NB4 (cell line): ENCODE results near the gene FOXP1.

Source experiments
- MYC ChIP-seq: IDR thresholded peaks from 2 replicates; pipeline ENCODE4 v1.6.1; 2011; ENCODE audit warnings: low read depth, low read length
- POLR2A ChIP-seq: IDR thresholded peaks from 2 replicates; pipeline ENCODE4 v1.6.1; 2011; ENCODE audit warnings: mild to moderate bottlenecking; ENCODE audit not compliant: insufficient read length; ENCODE audit errors: extremely low read depth
- TF ChIP-seq, protein P1 (sequence below): IDR thresholded peaks from one replicate; pipeline ENCODE4 v1.5.1; 2012; ENCODE audit warnings: low read depth, low read length

DNA sequence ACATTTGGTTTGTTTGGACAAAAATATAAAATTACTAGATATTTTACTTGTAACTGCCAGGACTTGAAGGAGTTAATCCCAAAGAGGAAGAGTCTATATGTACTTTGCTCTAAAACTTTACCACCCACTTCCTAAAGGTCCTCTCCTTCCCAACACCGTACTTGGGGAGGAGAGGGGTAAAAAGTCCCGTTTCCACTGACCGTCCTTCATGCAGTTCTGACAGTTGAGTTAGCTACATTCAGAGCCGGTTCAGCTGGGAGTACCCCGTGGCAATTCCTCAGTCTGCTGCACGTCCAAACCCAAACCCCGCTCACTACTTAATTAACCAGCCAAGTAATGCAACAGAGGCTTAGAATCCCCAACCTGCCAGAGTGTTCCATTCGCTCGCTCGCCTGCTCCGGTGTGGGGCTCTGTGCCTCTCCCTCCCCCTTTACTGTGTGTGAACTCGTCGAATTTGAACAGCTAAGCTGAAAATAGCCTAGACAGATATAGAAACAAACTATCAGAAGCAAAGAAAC, 519.7 kb downstream of the FOXP1 start:
- TF ChIP-seq, protein P1, sequence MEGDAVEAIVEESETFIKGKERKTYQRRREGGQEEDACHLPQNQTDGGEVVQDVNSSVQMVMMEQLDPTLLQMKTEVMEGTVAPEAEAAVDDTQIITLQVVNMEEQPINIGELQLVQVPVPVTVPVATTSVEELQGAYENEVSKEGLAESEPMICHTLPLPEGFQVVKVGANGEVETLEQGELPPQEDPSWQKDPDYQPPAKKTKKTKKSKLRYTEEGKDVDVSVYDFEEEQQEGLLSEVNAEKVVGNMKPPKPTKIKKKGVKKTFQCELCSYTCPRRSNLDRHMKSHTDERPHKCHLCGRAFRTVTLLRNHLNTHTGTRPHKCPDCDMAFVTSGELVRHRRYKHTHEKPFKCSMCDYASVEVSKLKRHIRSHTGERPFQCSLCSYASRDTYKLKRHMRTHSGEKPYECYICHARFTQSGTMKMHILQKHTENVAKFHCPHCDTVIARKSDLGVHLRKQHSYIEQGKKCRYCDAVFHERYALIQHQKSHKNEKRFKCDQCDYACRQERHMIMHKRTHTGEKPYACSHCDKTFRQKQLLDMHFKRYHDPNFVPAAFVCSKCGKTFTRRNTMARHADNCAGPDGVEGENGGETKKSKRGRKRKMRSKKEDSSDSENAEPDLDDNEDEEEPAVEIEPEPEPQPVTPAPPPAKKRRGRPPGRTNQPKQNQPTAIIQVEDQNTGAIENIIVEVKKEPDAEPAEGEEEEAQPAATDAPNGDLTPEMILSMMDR = no peak
- TF ChIP-seq POLR2A = no peak
- no peak for TF ChIP-seq MYC
